Stomach smooth muscle (tissue), 2 donors: ENCODE data around the gene FDX1.

Experiments
- H3K27ac ChIP-seq: one replicate; pipeline ENCODE4 v1.7.0; 2013; ENCODE audit warnings: mild to moderate bottlenecking, low read length, inconsistent platforms
- H3K27me3 ChIP-seq, 2 donors: one replicate each; pipeline ENCODE4 v1.7.0; 2013; ENCODE audit warnings: low read length in 2 of 2; ENCODE audit not compliant: insufficient read depth in 2 of 2, control insufficient read depth in 1 of 2
- H3K36me3 ChIP-seq, 2 donors: one replicate each; pipeline ENCODE4 v1.7.0; 2013; ENCODE audit warnings: low read length in 2 of 2; ENCODE audit not compliant: control insufficient read depth in 2 of 2, insufficient read depth in 2 of 2
- H3K4me1 ChIP-seq: one replicate; pipeline ENCODE4 v1.7.0; 2013; ENCODE audit warnings: low read length; ENCODE audit not compliant: control insufficient read depth, insufficient read depth
- H3K4me3 ChIP-seq, 2 donors: one replicate each; pipeline ENCODE4 v1.7.0; 2013; ENCODE audit warnings: low read length in 2 of 2
- H3K9ac ChIP-seq, 2 donors: one replicate each; pipeline ENCODE4 v1.7.0; 2013; ENCODE audit warnings: low read length in 2 of 2, mild to moderate bottlenecking in 1 of 2
- H3K9me3 ChIP-seq, 2 donors: one replicate each; pipeline ENCODE4 v1.7.0; 2013; ENCODE audit warnings: low read length in 2 of 2; ENCODE audit not compliant: control insufficient read depth in 2 of 2
- donor health status: healthy.
- donor health status: Pancreatic carcinoma.

The FDX1 gene

DNA sequence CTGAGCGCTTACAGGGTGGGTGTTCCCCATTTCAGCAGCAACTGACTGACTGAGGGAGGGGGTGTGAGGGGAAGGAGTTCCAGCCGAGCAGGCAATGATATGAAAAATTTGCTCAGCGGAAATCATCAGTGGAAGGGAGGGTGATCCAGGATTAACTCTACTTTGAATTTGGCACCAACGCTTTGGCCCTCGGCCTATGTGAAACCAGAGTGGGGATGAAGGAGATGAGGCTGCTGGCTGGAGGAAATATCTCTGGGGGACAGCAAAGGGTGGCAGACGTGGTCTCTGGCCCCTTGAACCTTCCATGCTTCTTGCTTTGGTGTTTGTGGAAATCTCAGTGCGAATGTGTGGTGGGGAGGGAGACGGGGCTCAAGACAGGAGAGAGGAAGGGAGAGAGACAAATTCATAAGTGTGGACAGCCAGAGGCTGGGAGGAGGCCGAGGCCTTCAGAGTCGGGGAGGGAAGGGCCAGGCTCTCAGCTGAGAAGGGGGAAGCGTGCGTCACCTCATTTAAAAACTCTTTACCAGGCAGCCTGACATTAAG lies 83.6 kb downstream of the FDX1 start:
- H3K9me3 ChIP-seq = no peaks in the 10 kb centered on the region
- H3K27ac ChIP-seq = no peak overlapping the region
- H3K4me1 ChIP-seq = no peaks in the 10 kb centered on the region
- no peak overlapping the region for H3K9ac ChIP-seq
- no peak overlapping the region for H3K4me3 ChIP-seq
- no peaks in the 10 kb centered on the region for H3K36me3 ChIP-seq
- H3K27me3 ChIP-seq = no peaks in the 10 kb centered on the region

DNA sequence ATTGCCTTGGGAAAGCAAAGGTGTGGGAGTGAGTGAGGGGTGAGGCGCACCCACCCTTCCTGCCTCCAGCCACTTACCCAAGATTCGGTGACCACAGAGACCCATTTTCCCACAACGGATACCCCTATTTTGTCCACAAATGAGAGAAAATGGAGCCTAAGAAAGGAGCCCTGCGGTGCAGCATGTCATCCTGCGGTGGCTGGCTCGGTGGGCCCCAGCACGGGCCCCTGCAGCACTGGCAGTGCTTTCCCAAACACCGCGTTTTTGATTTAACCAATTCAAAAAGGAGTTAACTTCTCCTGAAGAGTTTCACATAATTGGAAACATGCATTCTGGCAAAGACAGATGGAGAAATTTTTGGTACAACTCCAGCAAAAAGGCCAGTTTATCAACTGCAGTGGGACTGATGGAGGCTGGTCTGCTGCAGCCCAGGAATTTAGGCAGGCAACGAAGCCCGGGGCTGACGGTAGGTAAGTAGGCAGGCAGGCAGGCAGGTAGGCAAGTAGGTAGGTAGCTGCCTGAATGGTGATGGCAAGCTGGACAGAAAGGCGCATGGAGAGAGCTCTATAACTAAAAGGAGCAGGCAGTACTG lies 84.2 kb downstream of the FDX1 start:
- Histone ChIP-seq H3K27ac (no peak overlapping the region), H3K4me1 (no peaks in the 10 kb centered on the region), H3K9ac (no peak overlapping the region), H3K9me3 (no peaks in the 10 kb centered on the region), H3K4me3 (no peak overlapping the region), H3K36me3 (no peaks in the 10 kb centered on the region), H3K27me3 (no peaks in the 10 kb centered on the region)
